ENCODE results near the gene BARHL2.

The BARHL2 gene

GRCh38 chr1:90714521-90714951 lies 2.6 kb downstream of the BARHL2 start:
- no peaks in the 10 kb centered on the region for H3K9me3 Mint-ChIP-seq
- H3K36me3 Mint-ChIP-seq (ENCODE audit: low read depth): no peaks in the 10 kb centered on the region
- no peak overlapping the region for H3K27ac Mint-ChIP-seq
- peaks cover 19% of the 10 kb centered on the region for H3K4me1 Mint-ChIP-seq
- H3K27me3 Mint-ChIP-seq (ENCODE audit: low read depth): peaks cover 100% of the 10 kb centered on the region
- no peak for TF ChIP-seq CTCF (IDR thresholded peaks at IDR 0.05; ENCODE audit: unreplicated experiment in 3 of 3)
- peak overlapping the region in 1 of 3 experiments; percentile 7 for H3K4me3 Mint-ChIP-seq

- H3K27me3 Mint-ChIP-seq (ENCODE audit: low read depth): peaks cover 100% of the 10 kb centered on the region
- H3K36me3 Mint-ChIP-seq (ENCODE audit: low read depth): no peaks in the 10 kb centered on the region
- no peaks in the 10 kb centered on the region for H3K9me3 Mint-ChIP-seq
- peaks cover 13% of the 10 kb centered on the region for H3K4me1 Mint-ChIP-seq
- no peak for TF ChIP-seq CTCF (IDR thresholded peaks at IDR 0.05; ENCODE audit: unreplicated experiment in 3 of 3)
- no peak overlapping the region for H3K27ac Mint-ChIP-seq
- no peak overlapping the region for H3K4me3 Mint-ChIP-seq
Observed at GRCh38 chr1:90713741-90714509, 3.2 kb downstream of the BARHL2 start.

GRCh38 chr1:90712915-90713730 lies 4.0 kb downstream of the BARHL2 start:
- H3K27me3 Mint-ChIP-seq (ENCODE audit: low read depth): peaks cover 100% of the 10 kb centered on the region
- TF ChIP-seq CTCF (IDR thresholded peaks at IDR 0.05; ENCODE audit: unreplicated experiment in 3 of 3): no peak
- H3K9me3 Mint-ChIP-seq: no peaks in the 10 kb centered on the region
- no peak overlapping the region for H3K27ac Mint-ChIP-seq
- peak overlapping the region in 1 of 3 experiments; percentile 30 for H3K4me3 Mint-ChIP-seq
- H3K36me3 Mint-ChIP-seq (ENCODE audit: low read depth): no peaks in the 10 kb centered on the region
- H3K4me1 Mint-ChIP-seq: peaks cover 8% of the 10 kb centered on the region

- peaks cover 100% of the 10 kb centered on the region for H3K27me3 Mint-ChIP-seq (ENCODE audit: low read depth)
- no peaks in the 10 kb centered on the region for H3K36me3 Mint-ChIP-seq (ENCODE audit: low read depth)
- H3K9me3 Mint-ChIP-seq: peaks cover 2% of the 10 kb centered on the region
- peaks cover 6% of the 10 kb centered on the region for H3K4me1 Mint-ChIP-seq
- H3K27ac Mint-ChIP-seq: no peak overlapping the region
- no peak for TF ChIP-seq CTCF (IDR thresholded peaks at IDR 0.05; ENCODE audit: unreplicated experiment in 3 of 3)
- no peak overlapping the region for H3K4me3 Mint-ChIP-seq
Observed at GRCh38 chr1:90712153-90712856, 4.8 kb downstream of the BARHL2 start.

GRCh38 chr1:90711696-90712095 lies 5.4 kb downstream of the BARHL2 start:
- peaks cover 5% of the 10 kb centered on the region for H3K9me3 Mint-ChIP-seq
- no peaks in the 10 kb centered on the region for H3K36me3 Mint-ChIP-seq (ENCODE audit: low read depth)
- TF ChIP-seq CTCF (IDR thresholded peaks at IDR 0.05; ENCODE audit: unreplicated experiment in 3 of 3): no peak
- peaks cover 100% of the 10 kb centered on the region for H3K27me3 Mint-ChIP-seq (ENCODE audit: low read depth)
- no peak overlapping the region for H3K27ac Mint-ChIP-seq
- peaks cover 6% of the 10 kb centered on the region for H3K4me1 Mint-ChIP-seq
- no peak overlapping the region for H3K4me3 Mint-ChIP-seq
